Middle frontal gyrus (tissue), 1 donor: ENCODE results near the gene UBL5.
A peak's percentile ranks its signal among the peaks of the same experiment; 100 is the strongest.
"Not testable (repeated sequence)": the region's sequence is repeated elsewhere in the genome, so short reads cannot be mapped to it uniquely, and the experiment has no call there.

Experiments
- DNase-seq: peaks from one replicate; pipeline ENCODE4 v3.0.0-alpha.2; 2015; ENCODE audit warnings: low spot score; ENCODE audit errors: extremely low spot score

The UBL5 gene

DNA sequence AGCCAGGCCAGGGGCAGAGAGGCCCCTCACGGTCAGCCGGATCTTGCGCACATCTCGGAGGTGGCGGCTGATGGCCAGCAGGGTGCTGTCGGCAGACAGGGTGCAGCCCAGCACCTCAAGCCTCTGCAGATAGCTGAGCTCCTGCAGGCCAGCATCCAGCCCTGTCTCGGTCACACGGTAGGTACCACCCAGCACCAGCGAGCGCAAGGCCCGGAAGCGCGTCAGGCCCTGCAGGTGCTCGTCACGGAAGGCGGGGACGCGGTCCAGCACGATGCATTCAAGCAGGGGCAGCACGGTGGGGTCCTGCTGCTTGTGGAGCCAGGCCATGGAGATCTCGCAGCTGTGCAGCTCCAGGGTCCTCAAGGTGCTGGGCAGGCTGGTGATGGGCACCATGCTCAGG lies 16.6 kb upstream of the UBL5 start:
- no peak for DNase-seq

DNA sequence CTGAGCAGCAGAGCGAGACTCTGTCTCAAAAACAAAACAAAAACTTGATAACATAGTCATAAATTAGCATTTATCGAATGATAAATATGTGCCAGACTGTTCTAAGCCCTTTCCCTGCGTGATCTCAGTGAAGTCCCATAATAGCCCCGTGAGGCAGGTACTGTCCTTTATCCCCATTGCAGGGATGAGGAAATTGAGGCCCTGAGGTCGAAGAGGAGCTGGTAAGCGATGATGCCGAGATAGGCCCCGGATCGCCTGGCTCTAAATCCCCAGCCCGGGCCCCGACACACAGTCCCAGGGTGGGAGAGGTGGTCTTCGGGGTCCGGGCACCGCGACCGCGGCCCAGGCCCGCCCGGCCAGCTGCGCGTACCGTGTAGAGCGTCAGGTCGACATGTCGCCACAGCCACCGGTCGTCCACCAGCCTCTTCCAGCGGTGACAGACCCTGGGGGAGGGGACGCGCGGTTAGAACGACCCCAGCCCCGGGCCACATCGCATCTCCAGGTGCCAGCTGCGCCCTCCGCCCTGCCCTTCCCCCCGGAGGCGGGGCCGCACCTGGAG lies 9.5 kb upstream of the UBL5 start:
- DNase-seq, result no peak

DNA sequence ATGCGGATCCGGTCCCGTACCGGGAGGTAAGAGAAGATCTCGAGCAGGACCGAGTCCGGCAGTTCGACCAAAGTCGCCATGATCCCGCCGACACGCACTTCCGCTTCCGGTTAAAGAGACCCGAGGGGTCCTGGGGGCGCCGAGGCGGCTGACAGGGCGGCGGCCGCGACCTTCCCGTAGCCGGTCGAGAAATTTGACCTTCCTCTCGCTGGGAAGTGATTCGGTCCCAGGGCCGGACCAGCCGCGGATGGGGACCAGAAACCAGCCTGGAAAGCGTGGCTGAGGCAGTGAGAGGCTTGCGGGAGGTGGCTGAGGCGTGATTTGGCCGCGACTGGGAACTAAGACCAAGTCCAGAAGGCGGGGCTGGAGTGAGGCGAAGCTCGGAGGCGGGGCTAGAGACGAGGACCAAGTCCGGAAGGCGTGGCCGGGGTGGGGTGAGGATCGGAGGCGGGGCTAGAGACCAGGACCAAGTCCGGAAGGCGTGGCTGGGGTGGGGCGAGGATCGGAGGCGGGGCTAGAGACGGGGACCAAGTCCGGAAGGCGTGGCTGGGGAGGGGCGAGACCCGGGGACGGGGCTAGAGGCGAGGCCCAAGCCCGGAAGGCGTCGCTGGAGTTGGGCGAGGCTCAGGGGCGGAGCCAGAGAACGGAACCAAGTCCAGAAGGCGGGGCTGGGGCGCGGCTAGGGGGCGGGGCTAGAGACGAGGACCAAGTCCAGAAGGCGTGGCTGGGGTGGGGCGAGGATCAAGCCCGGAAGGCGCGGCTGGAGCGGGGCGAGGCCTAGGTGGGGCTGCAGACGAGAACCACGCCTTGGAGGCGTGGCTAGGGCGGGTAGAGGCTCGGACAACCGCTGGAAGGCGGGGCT lies 8.8 kb upstream of the UBL5 start, which contains the start of gene FBXL12:
TSS of gene FBXL12 (minus strand) at position 346 of the 862 bp plus-strand sequence. CDS start at position 80, 266 bp downstream.
- peak; percentile 99 for DNase-seq

DNA sequence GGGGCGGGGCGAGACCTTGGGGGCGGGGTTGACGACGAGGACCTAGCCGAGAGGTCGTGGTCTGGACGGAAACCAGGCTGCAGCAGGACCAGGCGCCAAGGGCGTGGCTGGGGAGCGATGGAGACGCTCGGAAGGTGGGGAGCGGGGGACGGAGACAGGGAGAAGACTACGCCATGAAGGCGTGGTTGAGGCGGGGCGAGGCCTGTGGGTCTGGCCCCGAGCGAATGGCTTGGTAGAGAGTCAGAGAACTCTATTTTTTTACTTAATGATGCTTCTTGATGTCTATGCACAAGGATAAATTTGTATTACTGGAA lies 8.2 kb upstream of the UBL5 start:
- no peak for DNase-seq

DNA sequence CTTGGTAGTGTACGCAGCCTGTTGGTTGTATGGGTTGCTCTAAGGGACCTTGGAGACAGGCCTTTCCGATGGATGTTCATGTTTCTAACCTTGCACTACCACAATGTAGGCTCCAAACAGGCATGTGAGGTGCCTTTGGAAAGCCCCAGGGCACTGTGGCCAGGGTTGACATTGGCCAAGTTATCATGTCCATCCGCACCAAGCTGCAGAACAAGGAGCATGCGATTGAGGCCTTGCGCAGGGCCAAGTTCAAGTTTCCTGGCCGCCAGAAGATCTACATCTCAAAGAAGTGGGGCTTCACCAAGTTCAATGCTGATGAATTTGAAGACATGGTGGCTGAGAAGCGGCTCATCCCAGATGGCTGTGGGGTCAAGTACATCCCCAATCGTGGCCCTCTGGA lies 7.7 kb upstream of the UBL5 start:
- not testable (repeated sequence) for DNase-seq

DNA sequence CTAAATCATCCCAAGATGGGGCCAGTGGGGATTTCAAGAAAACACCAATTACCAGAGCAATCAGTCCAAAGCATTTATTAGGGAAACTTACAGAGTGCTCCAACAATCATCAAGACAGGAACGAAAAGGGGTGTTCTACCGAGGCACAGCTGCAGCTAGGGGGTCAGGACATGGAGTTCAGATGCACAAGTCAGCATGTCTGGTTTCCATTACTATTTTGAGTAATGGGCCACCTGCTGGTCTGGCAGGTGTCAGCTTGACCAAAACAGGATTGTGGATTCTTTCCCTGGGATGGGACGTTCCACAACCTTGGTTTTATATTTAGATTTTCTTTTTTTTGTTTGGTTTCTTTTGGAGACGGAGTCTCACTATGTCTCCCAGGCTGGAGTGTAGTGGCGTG lies 3.9 kb upstream of the UBL5 start:
- DNase-seq, result no peak

DNA sequence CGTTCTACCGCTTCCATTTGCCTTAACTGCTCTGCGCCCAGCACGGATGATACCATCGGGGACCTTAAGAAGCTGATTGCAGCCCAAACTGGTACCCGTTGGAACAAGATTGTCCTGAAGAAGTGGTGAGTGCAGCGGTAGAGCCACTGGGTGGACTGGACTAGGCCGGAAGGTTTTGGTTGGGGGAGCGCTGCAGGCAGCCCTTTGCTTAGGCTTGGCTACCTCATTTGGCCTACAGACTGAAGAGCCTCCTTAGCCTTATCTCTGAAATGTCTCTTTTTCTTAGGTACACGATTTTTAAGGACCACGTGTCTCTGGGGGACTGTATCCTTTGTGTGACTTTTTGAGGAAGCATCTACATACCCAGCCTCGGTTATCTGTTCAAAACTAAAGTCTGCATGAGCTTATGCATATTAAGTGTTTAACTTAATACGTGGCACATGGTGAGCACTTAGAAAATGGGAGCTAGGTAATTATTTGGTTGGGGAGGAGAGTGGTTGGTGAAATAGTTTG lies 889 bp downstream of the UBL5 start:
- DNase-seq, result no peak

DNA sequence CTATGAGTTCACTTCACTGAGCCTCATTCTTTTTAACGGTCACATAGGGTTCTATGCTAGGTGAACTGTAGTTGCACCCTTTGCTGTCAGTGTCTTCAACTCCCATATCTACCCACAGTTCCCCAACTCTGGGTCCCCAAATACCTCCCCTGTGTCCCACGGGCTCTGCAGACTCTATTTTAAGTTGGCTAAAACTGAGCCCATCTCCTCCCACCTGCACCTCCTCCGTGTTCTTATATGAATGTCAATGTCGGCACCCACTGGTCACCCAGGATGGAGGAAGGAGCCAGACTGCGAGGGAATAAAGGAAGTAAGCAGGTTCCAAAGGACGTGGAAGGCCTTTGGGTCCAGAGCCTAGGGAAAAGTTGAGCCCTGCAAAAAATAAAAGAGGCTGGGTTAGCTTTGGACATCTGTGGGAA lies 6.6 kb downstream of the UBL5 start:
- no peak for DNase-seq

DNA sequence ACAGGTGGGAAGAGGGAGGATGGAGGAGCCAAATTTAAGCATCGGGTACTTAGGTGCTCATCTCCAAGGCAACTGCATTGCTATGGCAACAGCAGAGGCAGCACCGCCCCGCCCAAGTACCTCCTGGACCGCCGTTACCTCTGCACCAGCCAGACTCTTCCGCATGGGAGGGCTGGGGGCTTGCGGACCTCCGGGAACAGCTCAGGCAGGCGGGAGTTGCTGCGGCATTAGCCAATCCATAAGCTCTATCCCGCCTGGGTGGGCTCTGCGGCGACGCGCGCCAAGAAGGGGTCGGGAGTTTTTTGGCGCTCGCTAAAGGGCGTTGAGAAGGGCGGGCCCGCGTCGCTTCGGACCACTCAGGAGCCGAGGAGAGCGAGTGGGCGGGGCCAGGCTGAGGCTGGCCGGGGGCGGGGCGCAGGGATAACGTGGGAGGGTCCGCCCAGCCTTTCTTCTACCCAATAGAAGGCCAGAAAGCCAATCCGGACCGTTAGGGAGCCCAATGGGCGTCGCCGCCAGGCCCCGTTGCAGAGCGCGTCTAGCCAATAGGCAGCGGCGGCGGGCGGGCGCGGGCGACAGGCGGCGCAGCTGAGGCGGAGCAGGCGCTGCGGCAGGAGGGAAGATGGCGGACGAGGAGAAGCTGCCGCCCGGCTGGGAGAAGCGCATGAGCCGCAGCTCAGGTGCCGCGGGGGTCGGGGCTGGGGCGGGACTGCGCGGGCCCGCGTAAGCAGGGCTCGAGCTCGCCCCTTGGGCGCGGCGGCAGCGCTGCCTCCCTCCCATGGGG lies 7.2 kb downstream of the UBL5 start, which contains the start of gene PIN1:
TSS of gene PIN1 (plus strand) at position 593 of the 781 bp plus-strand sequence. CDS start at position 620, 27 bp downstream.
- peak; percentile 96 for DNase-seq

DNA sequence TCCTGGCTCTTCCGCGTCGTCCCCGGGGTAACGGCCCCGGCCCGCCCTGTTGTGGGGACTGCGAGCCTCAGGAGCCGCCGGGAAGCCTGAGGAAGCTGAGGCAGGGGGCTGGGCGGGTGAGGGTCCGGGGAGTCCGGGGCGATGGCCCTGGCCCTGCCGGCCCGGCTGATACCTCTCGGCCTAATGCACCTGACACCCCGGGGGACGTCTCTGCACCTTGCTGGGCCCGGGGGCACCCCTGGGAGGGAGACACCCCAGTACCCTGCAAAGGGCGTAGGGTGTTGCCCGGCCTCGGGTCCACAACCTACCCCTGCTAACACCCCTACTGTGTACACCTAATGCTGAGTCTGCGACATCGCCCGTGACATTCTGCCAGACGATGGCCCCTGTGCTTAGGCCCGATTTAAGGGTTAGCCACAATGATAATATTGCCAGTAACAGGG lies 7.8 kb downstream of the UBL5 start:
- no peak for DNase-seq

DNA sequence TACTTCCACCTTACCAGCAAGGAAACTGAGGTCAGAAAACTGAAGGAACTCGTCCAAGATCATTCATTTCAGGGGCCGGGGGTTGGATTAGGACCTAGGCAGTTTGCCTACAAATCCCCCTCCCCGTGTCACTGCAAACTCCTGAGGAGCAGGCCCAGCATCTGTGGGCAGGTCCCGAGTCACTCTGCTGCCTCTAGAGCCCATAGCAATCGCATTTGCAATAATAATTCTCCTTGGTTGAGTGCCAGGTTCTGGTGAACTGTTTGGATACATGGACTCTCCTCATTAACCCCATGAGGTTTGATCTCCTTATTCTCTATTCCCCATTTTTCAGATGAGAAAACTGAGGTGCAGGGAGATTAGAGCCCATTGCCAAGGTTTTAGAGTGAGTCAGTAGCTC lies 8.3 kb downstream of the UBL5 start:
- DNase-seq, result no peak

DNA sequence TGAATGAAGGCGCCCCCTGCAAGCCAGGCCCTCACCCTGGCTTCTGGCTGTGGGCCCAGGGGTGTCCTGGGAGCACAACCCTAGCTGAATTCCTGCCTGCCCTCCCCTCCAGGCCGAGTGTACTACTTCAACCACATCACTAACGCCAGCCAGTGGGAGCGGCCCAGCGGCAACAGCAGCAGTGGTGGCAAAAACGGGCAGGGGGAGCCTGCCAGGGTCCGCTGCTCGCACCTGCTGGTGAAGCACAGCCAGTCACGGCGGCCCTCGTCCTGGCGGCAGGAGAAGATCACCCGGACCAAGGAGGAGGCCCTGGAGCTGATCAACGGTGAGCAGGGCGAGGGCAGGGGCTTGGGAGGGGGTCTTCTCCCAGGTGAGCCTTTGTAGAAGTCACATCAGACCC lies 10.6 kb downstream of the UBL5 start:
- no peak for DNase-seq

DNA sequence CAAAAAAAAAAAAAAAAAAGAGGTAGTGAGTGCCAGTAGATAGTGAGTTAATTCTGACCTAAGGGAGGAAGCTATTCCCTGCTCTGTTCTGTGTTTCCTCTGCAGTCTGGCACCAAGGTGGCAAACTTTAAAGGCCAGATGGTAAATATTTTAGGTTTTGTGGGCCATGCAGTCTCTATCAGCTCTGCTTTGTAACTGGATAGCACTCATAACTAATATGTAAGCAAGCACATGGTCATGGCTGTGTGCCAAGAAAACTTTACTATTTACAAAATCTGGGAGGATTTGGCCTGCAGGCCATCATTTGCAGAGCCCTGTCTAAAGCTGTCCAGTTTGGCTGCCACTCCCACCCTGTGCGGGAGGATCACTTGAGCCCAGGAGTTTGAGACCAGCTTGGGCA lies 11.7 kb downstream of the UBL5 start:
- DNase-seq, result no peak

DNA sequence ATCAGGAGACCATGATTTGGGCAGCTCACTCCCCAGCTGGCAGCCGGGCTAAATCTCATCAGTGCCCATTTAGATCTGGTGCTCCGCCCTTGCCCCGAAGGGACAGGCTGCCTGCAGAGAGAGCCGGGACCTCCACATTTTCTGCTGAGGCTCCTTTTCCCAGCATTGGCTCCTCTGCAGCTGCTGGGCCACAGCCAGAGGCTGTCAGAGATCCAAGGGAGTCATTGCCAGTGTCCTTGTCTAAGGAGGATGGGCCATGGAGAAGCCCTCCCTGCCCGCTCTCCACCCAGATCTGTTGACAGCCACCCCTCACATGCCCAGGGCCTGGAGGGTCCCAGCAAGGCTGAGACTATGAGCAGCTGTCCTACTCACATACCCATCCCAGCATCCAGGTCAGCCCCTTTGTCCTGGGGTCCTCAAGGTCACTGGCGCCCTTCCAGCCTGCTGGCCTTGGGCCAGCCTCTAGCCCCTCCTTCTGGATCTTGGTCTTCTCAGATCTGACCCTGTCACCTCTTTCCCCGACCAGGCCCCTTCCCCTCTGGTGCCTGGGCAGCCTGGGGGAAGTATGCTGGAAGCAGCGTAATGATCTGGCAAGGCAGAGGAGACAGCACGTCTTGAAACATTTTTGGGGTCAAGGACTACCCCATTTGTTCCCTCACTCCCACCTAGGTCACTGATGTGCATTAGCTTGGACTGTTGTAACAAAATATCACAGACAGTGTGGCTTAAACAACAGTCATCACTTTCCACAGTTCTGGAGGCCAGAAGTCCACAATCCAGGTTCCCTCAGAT lies 15.3 kb downstream of the UBL5 start:
- no peak for DNase-seq

DNA sequence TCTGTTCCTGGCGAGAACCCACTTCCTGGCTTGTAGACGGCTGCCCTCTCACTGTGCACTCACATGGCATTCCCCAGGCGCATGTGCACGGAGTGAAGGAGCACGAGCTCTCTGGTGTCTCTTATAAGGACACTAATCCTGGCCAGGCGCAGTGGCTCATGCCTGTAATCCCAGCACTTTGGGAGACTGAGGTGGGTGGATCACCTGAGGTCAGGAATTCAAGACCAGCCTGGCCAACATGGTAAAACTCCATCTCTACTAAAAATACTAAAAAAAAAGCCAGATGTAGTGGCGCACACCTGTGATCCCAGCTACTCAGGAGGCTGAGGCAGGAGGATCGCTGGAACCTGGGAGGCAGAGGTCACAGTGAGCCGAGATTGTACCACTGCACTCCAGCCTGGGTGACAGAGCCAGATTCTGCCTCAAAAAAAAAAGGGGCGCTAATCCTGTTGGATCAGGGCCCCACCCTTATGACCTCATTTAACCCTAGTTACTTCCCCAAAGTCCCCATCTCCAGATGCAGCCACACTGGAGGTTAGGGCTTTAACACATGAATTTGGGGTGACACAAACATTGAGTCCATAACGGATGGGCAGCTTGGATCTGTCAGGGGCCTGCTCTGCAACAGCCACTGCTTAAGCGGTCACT lies 16.0 kb downstream of the UBL5 start:
- DNase-seq, result not testable (repeated sequence)

DNA sequence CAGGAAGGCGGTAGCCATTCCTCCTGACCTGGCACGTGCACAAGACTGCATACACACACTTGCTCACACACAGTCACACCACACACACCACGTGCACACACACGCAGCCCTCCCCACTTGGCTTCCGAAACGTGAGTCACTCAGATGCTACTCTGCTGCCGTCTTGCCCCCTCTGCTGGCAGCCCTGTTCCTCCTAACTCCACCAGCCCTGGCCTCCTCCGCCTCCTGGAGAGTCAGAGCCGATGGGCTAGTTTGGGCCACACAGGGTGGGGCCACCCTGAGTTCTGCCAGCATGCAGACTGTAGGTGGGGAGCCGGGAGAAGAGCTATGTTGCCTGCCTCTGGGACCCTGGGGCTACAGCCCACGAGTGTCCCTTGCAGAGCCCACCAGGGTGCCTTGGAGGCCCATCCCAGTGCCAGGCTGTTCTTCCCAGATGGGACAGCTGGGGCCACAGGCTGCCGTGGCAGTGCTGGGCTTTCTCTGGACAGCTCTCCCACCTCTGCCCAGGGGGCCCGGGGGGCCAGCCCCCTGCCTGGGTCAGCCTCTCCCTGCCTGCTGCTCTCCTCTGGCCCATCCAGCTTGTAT lies 19.5 kb downstream of the UBL5 start:
- no peak for DNase-seq

DNA sequence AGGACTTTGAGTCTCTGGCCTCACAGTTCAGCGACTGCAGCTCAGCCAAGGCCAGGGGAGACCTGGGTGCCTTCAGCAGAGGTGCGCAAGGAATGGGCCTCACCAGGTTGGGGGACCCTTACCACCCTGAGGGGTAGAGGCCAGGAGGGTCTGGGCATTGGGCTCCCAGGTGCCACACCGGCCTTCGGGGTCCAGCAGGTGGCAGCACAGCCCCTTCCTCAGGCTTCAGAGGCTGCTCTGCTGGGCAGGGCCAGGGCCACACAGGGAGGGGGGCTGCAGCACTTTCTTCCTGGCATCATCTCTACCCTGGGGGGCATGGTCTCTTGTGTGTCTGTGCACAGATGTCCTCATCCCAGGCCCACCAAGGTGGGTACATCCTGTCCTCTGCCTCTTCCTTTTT lies 20.3 kb downstream of the UBL5 start:
- DNase-seq, result no peak

DNA sequence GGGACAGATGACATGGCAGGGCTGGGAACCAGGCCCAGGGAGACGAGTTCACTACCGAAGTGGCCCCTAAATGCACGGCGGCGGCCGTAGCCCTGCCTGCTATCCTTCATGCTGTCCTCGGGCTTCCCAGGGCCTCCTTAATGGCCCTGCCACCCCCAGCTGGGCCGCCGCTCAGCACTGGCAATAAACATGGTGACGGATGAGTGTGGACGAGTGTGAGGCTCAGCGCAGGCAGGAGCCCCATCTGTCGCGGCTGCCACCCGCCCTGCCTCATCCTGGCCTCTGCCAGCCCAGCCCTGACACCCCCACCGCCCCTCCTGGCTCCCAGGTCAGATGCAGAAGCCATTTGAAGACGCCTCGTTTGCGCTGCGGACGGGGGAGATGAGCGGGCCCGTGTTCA lies 21.0 kb downstream of the UBL5 start:
- DNase-seq, result no peak

DNA sequence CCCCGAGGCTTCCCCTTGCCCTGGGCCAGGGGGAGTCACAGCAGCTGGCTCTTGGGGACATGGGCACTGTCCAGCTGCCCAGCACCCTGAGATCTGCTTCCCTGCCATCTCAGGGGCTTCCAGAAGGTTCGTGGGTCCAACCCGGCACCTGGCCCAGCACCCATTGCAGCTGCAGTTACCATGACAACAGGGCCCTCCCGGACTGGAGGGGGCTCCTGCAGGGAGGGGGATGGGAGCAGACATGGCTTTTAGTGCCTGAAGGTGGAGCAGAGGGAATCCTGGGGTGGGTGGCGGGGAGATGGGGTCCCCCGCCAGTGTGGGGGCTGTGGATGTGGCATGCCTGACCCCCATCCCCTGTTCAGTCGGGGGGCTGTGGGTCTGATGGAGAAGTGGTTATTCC lies 22.1 kb downstream of the UBL5 start:
- no peak for DNase-seq

DNA sequence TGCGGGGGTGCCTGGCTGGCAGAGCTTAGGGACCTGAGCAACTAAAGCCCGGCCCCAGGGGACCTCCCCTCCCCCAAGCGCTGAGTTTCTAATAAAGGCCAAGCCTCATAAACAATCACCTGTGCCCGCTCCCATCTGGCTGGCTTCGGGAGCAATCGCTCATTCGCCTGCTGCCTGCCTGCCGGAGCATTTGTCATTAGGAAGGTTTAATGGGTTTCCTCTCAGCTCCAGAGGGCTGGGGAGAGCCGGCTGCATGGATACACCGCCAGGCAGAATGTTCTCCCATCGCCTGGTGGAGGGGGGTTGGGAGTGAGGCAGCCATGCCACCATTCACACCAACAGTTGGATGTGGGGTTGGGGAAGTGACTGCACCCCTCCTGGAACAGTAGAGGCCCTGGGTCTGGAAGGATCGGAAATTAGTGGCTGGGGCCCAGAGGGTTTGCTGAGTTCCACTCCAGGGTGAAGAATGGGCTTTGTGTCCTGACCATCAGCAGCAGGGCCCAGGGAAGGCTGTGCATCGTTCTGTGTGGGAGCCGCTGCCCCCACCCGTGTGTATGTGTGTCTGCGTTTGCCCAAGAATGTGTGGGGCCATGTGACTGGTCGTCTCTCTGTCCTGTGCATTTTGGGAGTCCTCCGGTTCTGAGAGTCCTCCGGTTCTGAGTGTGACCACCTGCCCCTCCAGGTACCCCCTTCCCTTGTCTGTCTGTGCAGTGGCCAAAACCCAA lies 22.7 kb downstream of the UBL5 start:
- no peak for DNase-seq
